GM18507 (cell line): ENCODE measurements around the gene CARMIL1.
"Not testable (repeated sequence)": the region's sequence is repeated elsewhere in the genome, so short reads cannot be mapped to it uniquely, and the experiment has no call there.

Experiments
- DNase-seq: peaks from one replicate; pipeline ENCODE4 v3.0.0; 2011; ENCODE audit warnings: low read depth; ENCODE audit not compliant: insufficient read length; ENCODE audit errors: extremely low spot score
- FAIRE-seq: peaks from 2 replicates; lab custom pipeline; 2011; peaks lifted over from hg19 to GRCh38; lab: Jason Lieb, UNC

CARMIL1 gene

GRCh38 chr6:25359191-25359861, 80.2 kb downstream of the CARMIL1 start:
- DNase-seq (no peak), FAIRE-seq (peak; percentile 64)

GRCh38 chr6:25359891-25360290, 80.7 kb downstream of the CARMIL1 start:
- FAIRE-seq (no peak), DNase-seq (no peak)

GRCh38 chr6:25360621-25361020, 81.4 kb downstream of the CARMIL1 start:
- DNase-seq (no peak), FAIRE-seq (no peak)

- no peak for DNase-seq
- FAIRE-seq = no peak
Measured at GRCh38 chr6:25363427-25363826, 84.3 kb downstream of the CARMIL1 start.

- DNase-seq (no peak), FAIRE-seq (no peak)
Measured at GRCh38 chr6:25365154-25365553, 86.0 kb downstream of the CARMIL1 start.

GRCh38 chr6:25366903-25367545, 87.8 kb downstream of the CARMIL1 start:
- peak; percentile 74 for FAIRE-seq
- no peak for DNase-seq

GRCh38 chr6:25369036-25369432, 89.9 kb downstream of the CARMIL1 start:
- DNase-seq (no peak), FAIRE-seq (no peak)

GRCh38 chr6:25369433-25370177, 90.4 kb downstream of the CARMIL1 start:
- DNase-seq = no peak
- FAIRE-seq = peak; percentile 80

- FAIRE-seq (peak; percentile 47), DNase-seq (no peak)
Measured at GRCh38 chr6:25370178-25371036, 91.2 kb downstream of the CARMIL1 start.

GRCh38 chr6:25371037-25371347, 91.8 kb downstream of the CARMIL1 start:
- DNase-seq (no peak), FAIRE-seq (peak; percentile 77)

- FAIRE-seq (peak; percentile 9), DNase-seq (no peak)
Measured at GRCh38 chr6:25375125-25375524, 96.0 kb downstream of the CARMIL1 start.

- DNase-seq = no peak
- peak; percentile 65 for FAIRE-seq
Measured at GRCh38 chr6:25377664-25378063, 98.5 kb downstream of the CARMIL1 start.

GRCh38 chr6:25381077-25381476, 101.9 kb downstream of the CARMIL1 start:
- no peak for FAIRE-seq
- no peak for DNase-seq

- not testable (repeated sequence) for FAIRE-seq, DNase-seq
Measured at GRCh38 chr6:25382476-25382875, 103.3 kb downstream of the CARMIL1 start.

GRCh38 chr6:25384234-25384633, 105.1 kb downstream of the CARMIL1 start:
- DNase-seq (no peak), FAIRE-seq (no peak)

GRCh38 chr6:25384967-25385366, 105.8 kb downstream of the CARMIL1 start:
- FAIRE-seq = peak; percentile 35
- DNase-seq = no peak

- FAIRE-seq (peak; percentile 83), DNase-seq (no peak)
Measured at GRCh38 chr6:25387483-25387882, 108.3 kb downstream of the CARMIL1 start.

- FAIRE-seq = peak; percentile 12
- no peak for DNase-seq
Measured at GRCh38 chr6:25387911-25388310, 108.7 kb downstream of the CARMIL1 start.

- no peak for FAIRE-seq
- no peak for DNase-seq
Measured at GRCh38 chr6:25388776-25389175, 109.6 kb downstream of the CARMIL1 start.

GRCh38 chr6:25389471-25389870, 110.3 kb downstream of the CARMIL1 start:
- DNase-seq (no peak), FAIRE-seq (no peak)
